ENCODE data around the gene DNAJB8.

The DNAJB8 gene

DNA sequence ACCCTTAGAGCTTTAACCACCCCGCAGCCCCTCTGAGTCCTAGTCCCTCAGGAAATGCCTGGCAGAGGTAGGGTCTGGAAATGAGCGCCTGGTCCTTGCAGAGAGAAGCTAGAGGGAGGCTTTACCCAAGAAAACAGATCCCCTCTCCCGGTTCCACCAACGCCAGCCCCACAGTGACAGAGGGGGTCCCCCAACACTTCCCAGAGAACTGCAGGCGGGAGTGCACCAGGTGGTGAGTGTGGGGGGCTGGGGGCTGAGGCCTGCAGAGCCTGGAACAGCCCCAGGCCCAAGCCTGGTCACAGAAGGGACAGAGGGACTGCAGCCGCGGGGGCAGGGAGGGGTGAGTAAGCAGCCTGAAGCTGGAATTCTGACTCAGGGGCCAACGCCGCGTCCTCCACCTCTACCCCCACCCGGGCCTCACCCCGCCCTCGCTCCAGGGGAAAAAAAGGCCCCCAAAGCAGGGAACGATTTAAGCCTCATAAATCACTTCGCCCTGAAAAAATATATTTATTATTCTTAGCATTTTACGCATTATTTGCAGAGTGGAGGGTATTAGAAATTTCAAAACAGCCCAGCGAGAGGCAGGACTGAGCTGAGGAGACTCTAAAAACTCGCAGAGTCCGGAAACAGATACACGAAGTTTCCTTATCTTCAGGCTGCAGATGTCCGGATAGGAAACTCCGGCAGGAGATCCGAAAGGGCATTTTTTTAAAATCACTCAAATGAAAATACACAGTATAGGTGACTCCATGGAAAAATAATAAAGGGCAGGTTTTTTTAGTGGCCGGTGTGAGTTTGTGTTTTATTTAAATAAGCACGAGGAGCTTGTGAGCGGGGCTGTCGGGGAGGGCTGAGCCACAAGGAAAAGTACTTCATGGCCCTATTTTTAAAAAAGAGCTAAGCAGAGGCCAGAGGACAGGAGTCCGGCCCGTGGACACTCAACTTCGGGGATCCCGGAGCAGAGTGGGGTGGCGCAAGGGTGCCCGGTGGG, 16.3 kb upstream of the DNAJB8 start:
- DNase-seq (ENCODE audit: low spot score) = no peak
- TF ChIP-seq, protein P1, sequence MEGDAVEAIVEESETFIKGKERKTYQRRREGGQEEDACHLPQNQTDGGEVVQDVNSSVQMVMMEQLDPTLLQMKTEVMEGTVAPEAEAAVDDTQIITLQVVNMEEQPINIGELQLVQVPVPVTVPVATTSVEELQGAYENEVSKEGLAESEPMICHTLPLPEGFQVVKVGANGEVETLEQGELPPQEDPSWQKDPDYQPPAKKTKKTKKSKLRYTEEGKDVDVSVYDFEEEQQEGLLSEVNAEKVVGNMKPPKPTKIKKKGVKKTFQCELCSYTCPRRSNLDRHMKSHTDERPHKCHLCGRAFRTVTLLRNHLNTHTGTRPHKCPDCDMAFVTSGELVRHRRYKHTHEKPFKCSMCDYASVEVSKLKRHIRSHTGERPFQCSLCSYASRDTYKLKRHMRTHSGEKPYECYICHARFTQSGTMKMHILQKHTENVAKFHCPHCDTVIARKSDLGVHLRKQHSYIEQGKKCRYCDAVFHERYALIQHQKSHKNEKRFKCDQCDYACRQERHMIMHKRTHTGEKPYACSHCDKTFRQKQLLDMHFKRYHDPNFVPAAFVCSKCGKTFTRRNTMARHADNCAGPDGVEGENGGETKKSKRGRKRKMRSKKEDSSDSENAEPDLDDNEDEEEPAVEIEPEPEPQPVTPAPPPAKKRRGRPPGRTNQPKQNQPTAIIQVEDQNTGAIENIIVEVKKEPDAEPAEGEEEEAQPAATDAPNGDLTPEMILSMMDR (IDR thresholded peaks at IDR 0.05) = no peak
- H3K4me3 ChIP-seq = peak overlapping the region; percentile 31
- no peak overlapping the region for H3K27ac ChIP-seq

DNA sequence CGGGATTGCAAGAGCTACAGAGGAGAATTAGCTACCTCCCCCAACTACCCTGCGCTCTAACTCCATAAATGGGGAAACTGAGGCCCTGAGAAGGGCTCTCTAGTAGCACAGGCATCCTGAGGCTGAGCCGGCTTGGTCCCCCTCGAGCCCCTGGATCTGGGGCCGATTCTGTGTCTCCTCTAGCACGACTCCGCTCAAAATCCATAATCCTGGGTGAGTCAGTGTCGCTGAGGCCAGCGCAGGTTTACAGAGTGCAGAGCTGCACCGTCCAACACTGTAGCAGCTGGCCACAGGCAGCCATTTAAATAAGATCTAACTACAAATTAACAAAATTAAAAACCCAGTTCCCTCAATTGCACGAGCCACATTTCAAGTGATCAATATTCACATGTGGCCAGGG, 15.5 kb upstream of the DNAJB8 start:
- TF ChIP-seq, protein P1 (IDR thresholded peaks at IDR 0.05) = no peak
- H3K4me3 ChIP-seq = peak overlapping the region; percentile 31
- no peak overlapping the region for H3K27ac ChIP-seq
- DNase-seq (ENCODE audit: low spot score) = no peak

DNA sequence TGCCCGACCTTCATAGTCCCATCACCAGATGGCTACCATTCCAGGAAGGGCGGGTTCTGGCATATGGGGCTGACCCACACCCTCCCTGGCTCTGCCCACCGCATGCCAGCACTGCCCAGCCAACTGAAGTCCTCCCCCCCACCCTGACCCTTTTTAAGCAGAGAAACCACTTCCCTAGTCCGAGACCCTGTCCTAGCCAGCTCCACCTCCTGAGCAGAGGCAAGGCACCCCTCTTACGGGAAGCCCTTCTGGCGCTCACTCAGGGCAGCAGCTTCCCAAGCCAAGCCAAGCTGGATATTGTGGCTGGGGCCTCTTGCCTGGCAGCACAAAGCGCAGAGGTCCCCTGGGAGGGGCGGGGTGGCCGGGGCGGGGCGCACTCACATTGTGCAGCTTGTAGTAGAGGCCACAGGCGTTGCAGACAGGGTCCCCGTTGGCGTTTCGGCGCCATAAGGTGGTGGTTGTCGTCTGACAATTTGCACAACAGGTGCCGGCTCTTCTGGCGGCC, 14.8 kb upstream of the DNAJB8 start:
- no peak for DNase-seq (ENCODE audit: low spot score)
- TF ChIP-seq, protein P1 (IDR thresholded peaks at IDR 0.05) = no peak
- Histone ChIP-seq H3K27ac (peak overlapping the region in 1 of 2 donors; percentile 42), H3K4me3 (no peak overlapping the region)

DNA sequence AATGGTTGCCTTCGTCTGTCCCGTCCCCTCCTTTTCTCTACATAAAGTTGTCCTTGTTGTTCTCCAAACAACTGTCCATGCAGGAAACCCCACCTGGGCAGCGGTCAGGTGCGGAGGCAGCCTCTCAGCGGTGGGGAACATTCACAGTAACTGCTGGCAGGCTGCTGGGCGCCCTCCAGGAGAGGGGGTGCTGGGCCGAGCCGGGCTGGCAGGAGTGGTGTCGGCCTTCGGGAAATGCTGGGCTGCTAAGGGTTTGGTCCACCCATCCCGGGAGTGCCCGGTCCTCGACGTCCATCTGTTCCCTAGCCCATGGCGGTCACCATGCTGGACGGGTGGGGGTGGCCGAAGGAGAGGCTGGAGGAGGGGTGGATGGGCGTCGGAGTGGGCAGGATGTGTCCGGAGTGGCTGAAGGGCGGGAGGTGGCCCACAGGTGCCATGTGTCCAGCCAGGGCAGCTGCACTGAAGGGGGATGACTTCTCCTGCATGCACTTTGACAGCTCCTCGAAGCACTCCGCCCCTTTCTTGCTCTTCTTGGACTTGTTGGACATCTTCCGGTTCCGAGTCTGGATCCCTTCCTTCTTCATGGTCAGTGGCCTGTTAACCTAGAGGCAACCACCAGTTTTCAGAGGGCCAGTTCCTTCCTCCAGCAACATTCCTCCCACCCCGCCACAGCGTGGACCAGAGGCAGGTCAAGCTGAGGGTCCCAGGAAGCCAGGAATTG, 14.2 kb upstream of the DNAJB8 start:
- TF ChIP-seq, protein P1 (IDR thresholded peaks at IDR 0.05) = no peak
- H3K27ac ChIP-seq = peak overlapping the region in 1 of 2 donors; percentile 42
- no peak for DNase-seq (ENCODE audit: low spot score)
- no peak overlapping the region for H3K4me3 ChIP-seq

DNA sequence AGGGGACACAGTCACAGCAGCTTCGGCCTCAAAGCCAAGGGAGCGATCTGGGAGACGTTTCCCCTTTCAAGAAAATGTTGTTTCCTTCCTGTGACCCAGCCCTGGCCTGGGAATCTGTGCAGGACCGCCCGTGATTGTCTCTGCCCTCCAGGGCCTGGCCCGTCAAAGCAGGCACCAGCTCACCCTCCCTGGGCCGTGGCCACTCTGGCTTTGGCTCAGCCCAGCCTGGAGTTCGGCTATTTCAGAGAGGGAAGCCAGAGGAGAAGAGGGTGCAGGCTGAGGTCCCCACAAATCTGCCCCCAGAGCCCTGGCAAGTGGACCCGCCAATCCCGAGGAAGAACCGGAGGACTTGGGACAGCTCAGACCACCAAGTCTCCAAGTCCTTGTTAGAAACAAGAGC, 13.6 kb upstream of the DNAJB8 start:
- H3K27ac ChIP-seq = peak overlapping the region in 1 of 2 donors; percentile 42
- TF ChIP-seq, protein P1 (IDR thresholded peaks at IDR 0.05) = no peak
- DNase-seq (ENCODE audit: low spot score) = no peak
- no peak overlapping the region for H3K4me3 ChIP-seq

DNA sequence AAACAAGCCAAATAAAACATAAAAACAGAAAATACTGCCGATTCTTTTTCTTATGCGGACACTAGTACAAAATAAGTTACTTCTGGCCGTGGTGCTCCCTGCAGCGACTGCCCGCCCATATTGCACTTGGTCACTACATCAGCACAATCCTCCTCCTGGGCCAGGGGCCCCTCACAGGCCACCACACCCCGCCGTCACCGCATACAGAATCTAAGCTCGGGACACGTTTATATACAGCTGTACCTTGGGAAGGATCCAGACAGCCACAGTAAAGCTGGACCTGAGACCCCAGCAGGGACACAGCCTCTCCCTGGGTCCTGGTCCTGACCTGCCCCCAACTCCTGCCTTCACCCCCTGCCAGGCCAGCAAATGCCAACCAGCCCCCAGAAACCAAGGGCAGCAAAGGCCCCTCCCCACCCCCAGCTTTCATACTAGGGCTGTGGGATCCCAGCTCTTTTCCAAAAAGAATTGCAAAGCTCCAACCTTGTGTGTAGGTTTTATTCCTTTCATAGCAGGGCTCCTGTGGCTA, 12.9 kb upstream of the DNAJB8 start:
- Histone ChIP-seq H3K27ac (no peak overlapping the region), H3K4me3 (no peak overlapping the region)
- TF ChIP-seq, protein P1 (IDR thresholded peaks at IDR 0.05) = no peak
- no peak for DNase-seq (ENCODE audit: low spot score)
